ENCODE measurements around the gene PPM1F. TPM values are rescaled to one million over a fixed set of nuclear protein-coding genes. Genes with fewer than 3 reads are reported as not detected.

Gene PPM1F
- total RNA-seq, 4 donors from 2014 or later: 22.9 to 67.3 (median 32.4) TPM

DNA sequence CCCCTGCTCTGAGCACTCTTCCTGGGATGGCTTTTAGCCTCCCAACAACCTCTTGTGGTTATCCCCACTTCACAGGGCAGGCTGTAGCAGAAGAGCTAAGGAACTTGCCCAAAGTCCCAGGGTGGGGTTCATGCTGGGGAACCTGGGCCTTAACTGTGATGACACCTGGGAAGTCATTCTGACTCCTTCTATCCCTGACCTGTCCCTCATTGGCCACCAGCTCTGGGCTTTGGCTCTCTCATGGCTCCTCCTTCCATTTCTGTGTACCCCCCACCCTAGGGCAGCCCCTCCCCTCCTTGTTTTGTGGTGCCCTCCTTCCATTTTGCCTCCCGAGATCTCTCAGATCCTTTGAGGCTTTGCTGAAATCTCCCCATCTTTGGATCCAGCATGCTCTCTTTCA lies 2.7 kb downstream of the PPM1F start:
- ATAC-seq (ENCODE audit: low FRiP score) (no peak), DNase-seq (ENCODE audit: low spot score) (no peak)
- TF ChIP-seq, protein P1, sequence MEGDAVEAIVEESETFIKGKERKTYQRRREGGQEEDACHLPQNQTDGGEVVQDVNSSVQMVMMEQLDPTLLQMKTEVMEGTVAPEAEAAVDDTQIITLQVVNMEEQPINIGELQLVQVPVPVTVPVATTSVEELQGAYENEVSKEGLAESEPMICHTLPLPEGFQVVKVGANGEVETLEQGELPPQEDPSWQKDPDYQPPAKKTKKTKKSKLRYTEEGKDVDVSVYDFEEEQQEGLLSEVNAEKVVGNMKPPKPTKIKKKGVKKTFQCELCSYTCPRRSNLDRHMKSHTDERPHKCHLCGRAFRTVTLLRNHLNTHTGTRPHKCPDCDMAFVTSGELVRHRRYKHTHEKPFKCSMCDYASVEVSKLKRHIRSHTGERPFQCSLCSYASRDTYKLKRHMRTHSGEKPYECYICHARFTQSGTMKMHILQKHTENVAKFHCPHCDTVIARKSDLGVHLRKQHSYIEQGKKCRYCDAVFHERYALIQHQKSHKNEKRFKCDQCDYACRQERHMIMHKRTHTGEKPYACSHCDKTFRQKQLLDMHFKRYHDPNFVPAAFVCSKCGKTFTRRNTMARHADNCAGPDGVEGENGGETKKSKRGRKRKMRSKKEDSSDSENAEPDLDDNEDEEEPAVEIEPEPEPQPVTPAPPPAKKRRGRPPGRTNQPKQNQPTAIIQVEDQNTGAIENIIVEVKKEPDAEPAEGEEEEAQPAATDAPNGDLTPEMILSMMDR (IDR thresholded peaks at IDR 0.05): no peak

GRCh38 chr22:21949569-21949918 lies 3.1 kb downstream of the PPM1F start:
- DNase-seq (ENCODE audit: low spot score) (no peak), ATAC-seq (ENCODE audit: low FRiP score) (no peak)
- TF ChIP-seq, protein P1 (IDR thresholded peaks at IDR 0.05): no peak

DNA sequence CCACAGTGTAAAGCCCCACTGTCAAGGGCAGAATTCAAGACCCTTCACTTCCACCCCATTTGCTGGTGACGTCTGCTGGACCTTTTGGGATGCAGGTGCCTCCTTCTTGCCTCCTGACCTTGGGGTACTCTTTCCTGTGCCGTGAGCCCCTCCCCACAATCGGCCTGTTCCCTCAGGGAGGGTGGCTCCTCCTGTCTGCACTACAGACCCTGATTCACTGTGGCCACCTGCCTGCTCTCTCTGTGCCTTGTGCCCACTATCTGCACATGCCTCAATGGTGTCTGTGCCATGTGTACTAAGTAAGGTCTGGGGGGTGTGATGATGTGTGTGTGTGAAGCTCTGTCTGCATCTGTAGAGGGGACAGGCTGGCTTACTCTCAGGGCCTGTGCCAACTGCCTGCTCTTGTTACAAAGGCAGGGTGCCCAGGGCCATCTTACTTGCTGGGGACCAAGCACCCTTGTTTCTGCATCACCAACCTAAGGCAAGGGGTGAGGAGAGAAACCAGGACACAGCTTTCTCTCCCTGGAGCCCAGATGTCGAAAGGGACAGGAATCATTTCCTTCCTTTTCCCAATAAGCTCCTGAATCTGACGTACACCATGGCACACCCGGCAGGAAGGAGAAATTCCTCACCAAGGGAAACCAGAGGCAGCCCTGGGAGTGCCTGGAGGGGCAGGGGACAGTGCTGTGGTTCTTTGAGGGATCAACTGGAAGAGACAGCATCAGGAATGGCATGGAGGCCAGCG lies 3.7 kb downstream of the PPM1F start:
- no peak for DNase-seq (ENCODE audit: low spot score)
- TF ChIP-seq, protein P1 (IDR thresholded peaks at IDR 0.05): no peak
- ATAC-seq (ENCODE audit: low FRiP score): no peak

DNA sequence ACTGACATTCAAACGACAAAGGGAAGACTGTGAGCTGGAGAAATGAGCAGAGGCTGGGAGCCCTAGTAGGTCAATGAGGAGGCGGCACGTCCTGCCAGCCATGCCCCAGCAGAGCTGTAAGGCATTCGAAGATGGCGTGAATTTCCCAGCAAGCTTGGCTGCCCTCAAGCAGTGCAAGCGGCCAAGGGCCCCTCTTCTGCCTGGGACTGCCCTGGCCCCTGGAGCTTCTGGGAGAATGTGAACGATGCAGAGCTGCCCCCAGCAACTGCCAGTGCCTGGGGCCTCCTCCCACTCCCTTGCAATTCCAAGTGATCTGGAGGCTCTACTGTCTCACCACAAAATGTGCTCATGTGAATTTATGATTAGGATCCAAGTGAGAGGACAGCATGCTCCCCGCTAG lies 4.3 kb downstream of the PPM1F start:
- ATAC-seq (ENCODE audit: low FRiP score) (no peak), DNase-seq (ENCODE audit: low spot score) (no peak)
- TF ChIP-seq, protein P1 (IDR thresholded peaks at IDR 0.05): no peak

GRCh38 chr22:21947040-21948014 lies 5.3 kb downstream of the PPM1F start:
- DNase-seq (ENCODE audit: low spot score) (no peak), ATAC-seq (ENCODE audit: low FRiP score) (no peak)
- TF ChIP-seq, protein P1 (IDR thresholded peaks at IDR 0.05): peak in 1 of 3 donors; percentile 9

- TF ChIP-seq, protein P1 (IDR thresholded peaks at IDR 0.05): no peak
- no peak for ATAC-seq (ENCODE audit: low FRiP score)
- DNase-seq (ENCODE audit: low spot score): no peak
These were observed 6.3 kb downstream of the PPM1F start for GRCh38 chr22:21946262-21946925.

All from omental fat pad (tissue), 4 donors.